ENCODE measurements around the gene NFAM1.

DNA sequence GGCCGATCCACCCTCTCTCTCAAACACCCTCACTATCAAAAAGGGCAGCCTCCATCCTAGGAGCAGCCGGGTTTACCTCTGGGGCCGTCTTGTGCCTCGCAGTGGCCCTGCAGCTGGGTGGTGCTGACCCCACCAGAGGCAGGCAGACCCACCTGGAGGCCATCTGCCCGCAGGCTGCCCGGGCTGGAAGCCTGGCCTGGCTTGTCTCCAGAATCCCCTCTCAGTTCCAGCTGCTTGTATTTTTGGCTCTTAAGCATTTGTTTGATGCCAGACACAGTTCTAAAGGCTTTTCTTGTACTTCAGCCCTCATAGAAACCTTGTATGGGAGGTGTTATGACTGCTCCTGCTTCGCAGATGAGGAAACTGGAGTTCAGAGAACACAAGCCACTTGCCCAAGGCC is 4.2 kb upstream of the NFAM1 start:
- TF ChIP-seq, protein P1, sequence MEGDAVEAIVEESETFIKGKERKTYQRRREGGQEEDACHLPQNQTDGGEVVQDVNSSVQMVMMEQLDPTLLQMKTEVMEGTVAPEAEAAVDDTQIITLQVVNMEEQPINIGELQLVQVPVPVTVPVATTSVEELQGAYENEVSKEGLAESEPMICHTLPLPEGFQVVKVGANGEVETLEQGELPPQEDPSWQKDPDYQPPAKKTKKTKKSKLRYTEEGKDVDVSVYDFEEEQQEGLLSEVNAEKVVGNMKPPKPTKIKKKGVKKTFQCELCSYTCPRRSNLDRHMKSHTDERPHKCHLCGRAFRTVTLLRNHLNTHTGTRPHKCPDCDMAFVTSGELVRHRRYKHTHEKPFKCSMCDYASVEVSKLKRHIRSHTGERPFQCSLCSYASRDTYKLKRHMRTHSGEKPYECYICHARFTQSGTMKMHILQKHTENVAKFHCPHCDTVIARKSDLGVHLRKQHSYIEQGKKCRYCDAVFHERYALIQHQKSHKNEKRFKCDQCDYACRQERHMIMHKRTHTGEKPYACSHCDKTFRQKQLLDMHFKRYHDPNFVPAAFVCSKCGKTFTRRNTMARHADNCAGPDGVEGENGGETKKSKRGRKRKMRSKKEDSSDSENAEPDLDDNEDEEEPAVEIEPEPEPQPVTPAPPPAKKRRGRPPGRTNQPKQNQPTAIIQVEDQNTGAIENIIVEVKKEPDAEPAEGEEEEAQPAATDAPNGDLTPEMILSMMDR (IDR thresholded peaks at IDR 0.05; ENCODE audit: insufficient read depth, low read length, poor library complexity, severe bottlenecking), result no peak
- TF ChIP-seq EZH2phosphoT487 (conservative IDR thresholded peaks at IDR 0.05; ENCODE audit: low read length), result no peak
